Ascending aorta (tissue), 2 donors: Measurements from ENCODE around the gene AKR1C2. TPM values are rescaled to one million over a fixed set of nuclear protein-coding genes. Genes with fewer than 3 reads are reported as not detected.
"Not testable (repeated sequence)": the region's sequence is repeated elsewhere in the genome, so short reads cannot be mapped to it uniquely, and the experiment has no call there.

ENCODE experiments used
- DNase-seq, 2 donors: peaks; one replicate each; pipeline ENCODE4 v3.0.0-alpha.2; 2019; ENCODE audit warnings: low spot score in 2 of 2
- H3K27ac ChIP-seq, 2 donors: fragments of 200-600 bp; sonication (generic); one replicate each; pipeline ENCODE4 v1.5.1; 2016 to 2017; ENCODE audit warnings: mild to moderate bottlenecking in 1 of 2
- H3K27me3 ChIP-seq: fragments of 200-600 bp; sonication (generic); one replicate; pipeline ENCODE4 v1.5.1; 2017
- H3K36me3 ChIP-seq, 2 donors: fragments of 200-600 bp; sonication (generic); one replicate each; pipeline ENCODE4 v1.5.1; 2016
- H3K4me1 ChIP-seq, 2 donors: fragments of 200-600 bp; sonication (generic); one replicate each; pipeline ENCODE4 v1.5.1; 2016 to 2017; ENCODE audit warnings: mild to moderate bottlenecking in 1 of 2
- H3K4me3 ChIP-seq, 2 donors: fragments of 200-600 bp; sonication (generic); one replicate each; pipeline ENCODE4 v1.5.1; 2016 to 2017; ENCODE audit warnings: mild to moderate bottlenecking in 1 of 2
- H3K9me3 ChIP-seq, 2 donors: fragments of 200-600 bp; sonication (generic); one replicate each; pipeline ENCODE4 v1.5.1; 2016
- intact Hi-C: fragments of 100-400 bp; cut with DNase I; formaldehyde crosslinking; loops from one replicate; pipeline ENCODE4 v1.15.1; 2023
- total RNA-seq: library from RNA; depleted of rRNA; stranded (reverse); fragments of >200 nt; gene quantifications from one replicate; pipeline ENCODE4 v1.1.0, GENCODE V29; 2016
- TF ChIP-seq, protein P1 (sequence below), 3 experiments: fragments of 200-600 bp in 2 of 3; fragments of 450-650 bp in 1 of 3; sonication (generic) in 2 of 3; IDR thresholded peaks; one replicate each; pipeline ENCODE4 v1.5.1; 2016 to 2019; ENCODE audit warnings: antibody characterized with exemption in 3 of 3, mild to moderate bottlenecking in 1 of 3, moderate library complexity in 1 of 3

The AKR1C2 gene
- total RNA-seq, 1 donor from 2014 or later: 16.6 TPM

DNA sequence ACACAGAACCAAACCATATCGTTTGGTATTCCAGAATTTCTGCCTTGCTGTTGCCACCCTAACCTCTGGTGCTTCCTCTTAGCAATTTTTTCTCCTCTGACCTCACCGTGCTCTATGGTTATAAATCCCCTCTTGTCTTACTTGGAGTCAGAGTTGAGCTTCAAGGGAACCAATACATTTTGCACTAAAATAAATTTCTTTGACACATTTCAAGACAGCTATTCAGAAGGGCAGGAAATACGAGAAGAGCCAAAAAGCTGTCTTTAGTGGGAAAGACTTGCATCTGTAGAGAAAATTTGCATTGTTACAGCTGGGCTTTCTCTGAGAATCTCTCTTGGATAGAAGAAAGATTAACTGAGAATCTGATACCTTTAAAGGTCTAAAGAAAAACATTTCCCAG lies 14.5 kb upstream of the AKR1C2 start:
- no peak for DNase-seq
- TF ChIP-seq, protein P1, sequence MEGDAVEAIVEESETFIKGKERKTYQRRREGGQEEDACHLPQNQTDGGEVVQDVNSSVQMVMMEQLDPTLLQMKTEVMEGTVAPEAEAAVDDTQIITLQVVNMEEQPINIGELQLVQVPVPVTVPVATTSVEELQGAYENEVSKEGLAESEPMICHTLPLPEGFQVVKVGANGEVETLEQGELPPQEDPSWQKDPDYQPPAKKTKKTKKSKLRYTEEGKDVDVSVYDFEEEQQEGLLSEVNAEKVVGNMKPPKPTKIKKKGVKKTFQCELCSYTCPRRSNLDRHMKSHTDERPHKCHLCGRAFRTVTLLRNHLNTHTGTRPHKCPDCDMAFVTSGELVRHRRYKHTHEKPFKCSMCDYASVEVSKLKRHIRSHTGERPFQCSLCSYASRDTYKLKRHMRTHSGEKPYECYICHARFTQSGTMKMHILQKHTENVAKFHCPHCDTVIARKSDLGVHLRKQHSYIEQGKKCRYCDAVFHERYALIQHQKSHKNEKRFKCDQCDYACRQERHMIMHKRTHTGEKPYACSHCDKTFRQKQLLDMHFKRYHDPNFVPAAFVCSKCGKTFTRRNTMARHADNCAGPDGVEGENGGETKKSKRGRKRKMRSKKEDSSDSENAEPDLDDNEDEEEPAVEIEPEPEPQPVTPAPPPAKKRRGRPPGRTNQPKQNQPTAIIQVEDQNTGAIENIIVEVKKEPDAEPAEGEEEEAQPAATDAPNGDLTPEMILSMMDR (IDR thresholded peaks at IDR 0.05): no peak
- Histone ChIP-seq H3K36me3 (no peaks in the 10 kb centered on the region), H3K27me3 (no peaks in the 10 kb centered on the region), H3K4me1 (peaks cover 5 to 42% of the 10 kb centered on the region in 2 donors), H3K27ac (peak overlapping the region; percentile 75 to 87), H3K4me3 (no peak overlapping the region), H3K9me3 (no peaks in the 10 kb centered on the region)
- intact Hi-C loops: no loop called here

DNA sequence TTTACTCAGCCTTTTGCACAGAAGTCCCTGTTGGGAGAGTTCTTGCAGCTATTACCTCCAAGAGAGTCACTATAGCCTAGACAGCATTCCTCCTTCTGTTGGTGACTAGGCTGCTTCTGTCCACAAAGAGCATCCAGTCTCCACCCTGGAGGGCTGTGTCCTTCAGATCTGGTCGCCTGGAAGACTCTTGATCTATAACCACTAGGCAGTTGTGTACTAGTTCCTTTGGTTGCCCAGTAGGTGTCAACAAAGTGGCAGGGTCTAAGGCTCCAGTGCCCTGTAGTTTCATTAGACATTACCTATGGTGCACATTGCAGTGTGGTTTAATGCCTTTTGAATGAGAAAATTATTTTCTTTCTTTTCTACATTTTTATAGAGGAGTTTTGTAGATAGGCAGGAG lies 11.3 kb upstream of the AKR1C2 start:
- H3K4me1 ChIP-seq: peaks cover 5 to 33% of the 10 kb centered on the region in 2 donors
- no peak for DNase-seq
- no peaks in the 10 kb centered on the region for H3K9me3 ChIP-seq
- no peak overlapping the region for H3K4me3 ChIP-seq
- TF ChIP-seq, protein P1 (IDR thresholded peaks at IDR 0.05): no peak
- H3K27ac ChIP-seq: no peak overlapping the region
- intact Hi-C loops: no loop called here
- H3K27me3 ChIP-seq: no peaks in the 10 kb centered on the region
- H3K36me3 ChIP-seq: no peaks in the 10 kb centered on the region

DNA sequence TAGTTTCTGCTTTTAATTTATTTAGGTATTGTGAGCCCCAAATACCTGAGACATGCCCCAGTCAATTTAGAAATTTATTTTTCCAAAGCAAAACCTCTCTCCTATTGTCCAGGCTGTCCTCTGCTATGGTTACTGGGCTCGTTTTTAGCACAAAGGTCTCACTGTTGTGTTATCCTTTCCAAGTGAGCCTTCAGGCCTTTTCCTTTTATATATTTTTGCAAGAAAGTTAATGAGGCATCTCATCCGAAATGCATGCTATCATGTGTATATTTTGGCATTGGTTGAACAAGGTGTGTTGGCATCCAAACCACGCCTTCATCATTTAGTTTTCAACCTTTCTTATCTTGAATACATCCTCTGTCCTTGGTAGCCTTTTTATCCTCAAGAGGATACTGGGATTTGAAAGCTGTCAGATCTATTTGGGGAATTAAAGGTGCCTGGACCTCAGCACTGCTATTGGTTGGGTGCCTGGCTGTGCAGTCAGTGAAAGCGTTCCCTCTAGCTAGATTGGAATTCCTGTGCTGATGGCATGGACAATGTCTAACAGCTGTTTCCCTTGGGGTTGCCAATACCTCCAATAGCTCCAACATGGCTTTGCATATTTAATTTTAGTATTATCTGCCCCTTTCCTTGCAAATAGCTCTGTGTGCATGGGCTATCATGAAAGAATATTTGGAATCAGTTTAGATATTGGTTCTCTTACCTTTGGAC lies 10.7 kb upstream of the AKR1C2 start:
- H3K27me3 ChIP-seq, H3K9me3 ChIP-seq, H3K36me3 ChIP-seq, H3K4me3 ChIP-seq, DNase-seq, intact Hi-C loops, H3K27ac ChIP-seq: not testable (repeated sequence)
- peaks cover 3 to 27% of the 10 kb centered on the region in 2 donors for H3K4me1 ChIP-seq

DNA sequence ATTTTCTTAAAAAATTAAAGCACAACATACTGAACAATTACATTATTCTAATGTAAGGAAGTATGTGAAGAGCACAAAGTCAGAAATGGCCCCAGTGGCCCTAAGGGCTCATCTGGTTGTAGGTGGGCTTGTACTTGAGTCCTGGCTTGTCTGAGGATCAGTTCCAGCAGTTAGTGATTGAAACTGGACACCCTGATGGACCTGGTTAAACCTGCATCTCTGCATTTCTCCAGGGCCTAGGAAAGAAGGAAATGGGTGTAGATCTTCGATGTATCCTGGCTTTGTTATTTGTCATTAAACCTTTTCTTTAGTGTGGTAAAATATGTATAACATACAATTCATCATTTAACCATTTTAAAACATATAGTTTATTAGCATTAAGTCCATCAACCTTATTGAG lies 9.7 kb upstream of the AKR1C2 start:
- H3K9me3 ChIP-seq: no peaks in the 10 kb centered on the region
- no peak overlapping the region for H3K4me3 ChIP-seq
- H3K27ac ChIP-seq: no peak overlapping the region
- TF ChIP-seq, protein P1 (IDR thresholded peaks at IDR 0.05): no peak
- intact Hi-C loops: no loop called here
- H3K27me3 ChIP-seq: no peaks in the 10 kb centered on the region
- DNase-seq: no peak
- H3K36me3 ChIP-seq: no peaks in the 10 kb centered on the region
- H3K4me1 ChIP-seq: peaks cover 0 to 20% of the 10 kb centered on the region in 2 donors

DNA sequence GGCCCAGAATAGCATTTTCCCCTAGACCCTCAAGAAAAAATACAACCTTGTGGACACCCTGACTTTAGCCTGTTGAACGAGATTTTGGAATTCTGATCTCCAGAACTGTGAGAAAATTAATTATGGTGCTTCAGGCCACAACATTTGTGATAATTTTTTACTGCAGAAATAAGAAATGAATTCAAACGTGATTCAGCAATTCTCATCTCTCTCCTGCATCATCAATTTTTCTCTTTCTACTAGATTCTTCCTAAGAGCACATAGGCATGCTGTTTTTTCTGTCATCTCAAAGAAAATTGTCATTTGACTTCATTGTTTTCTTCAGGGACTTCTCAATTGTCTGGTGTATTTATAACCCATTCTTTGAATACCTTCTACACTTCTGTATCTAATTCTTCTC lies 8.9 kb upstream of the AKR1C2 start:
- TF ChIP-seq, protein P1 (IDR thresholded peaks at IDR 0.05): no peak
- Histone ChIP-seq H3K36me3 (no peaks in the 10 kb centered on the region), H3K9me3 (no peaks in the 10 kb centered on the region), H3K4me3 (no peak overlapping the region), H3K27ac (no peak overlapping the region), H3K4me1 (peaks cover 0 to 13% of the 10 kb centered on the region in 2 donors), H3K27me3 (no peaks in the 10 kb centered on the region)
- no peak for DNase-seq
- intact Hi-C loops: no loop called here

DNA sequence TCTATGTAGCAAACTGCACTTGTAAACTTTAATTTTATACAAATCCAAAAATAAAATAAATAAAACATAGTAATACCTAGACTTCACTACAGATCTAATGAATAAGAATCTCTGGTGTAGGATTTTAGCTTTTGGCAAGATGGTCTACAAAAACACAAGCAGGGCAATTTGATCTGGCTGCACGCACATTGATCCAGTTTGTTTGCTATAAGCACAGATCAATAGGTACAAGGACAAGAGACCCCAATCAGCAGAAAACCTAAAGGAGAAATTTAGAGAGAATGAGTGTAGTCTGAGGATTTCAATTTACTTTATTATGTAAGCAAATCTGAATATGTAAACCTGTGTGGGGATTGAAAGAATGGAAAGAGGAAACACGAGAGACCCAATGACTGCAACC lies 7.7 kb upstream of the AKR1C2 start:
- H3K27me3 ChIP-seq, intact Hi-C loops, H3K36me3 ChIP-seq, DNase-seq, H3K27ac ChIP-seq, H3K9me3 ChIP-seq, H3K4me3 ChIP-seq, H3K4me1 ChIP-seq: not testable (repeated sequence)

DNA sequence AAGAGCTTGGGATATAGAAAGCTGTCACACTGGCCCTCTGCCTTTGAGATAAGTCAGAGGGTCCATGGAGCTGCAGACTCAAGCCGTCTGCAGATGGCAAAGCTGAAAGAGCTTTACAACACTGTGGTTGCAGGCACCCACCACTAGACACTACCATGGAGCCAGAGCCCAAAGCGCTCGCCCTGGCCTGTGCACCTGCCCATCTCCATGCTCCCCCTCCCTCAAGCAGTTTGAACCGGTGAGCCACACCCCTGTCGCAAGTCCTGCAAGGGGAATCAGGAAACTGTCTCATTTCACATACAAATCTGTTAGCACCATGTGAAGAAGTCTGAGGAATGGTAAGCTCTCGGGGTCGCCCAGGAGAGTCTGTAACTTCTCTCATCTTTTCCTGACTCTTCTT lies 6.4 kb upstream of the AKR1C2 start:
- H3K9me3 ChIP-seq, H3K36me3 ChIP-seq, H3K4me1 ChIP-seq, H3K27me3 ChIP-seq, H3K4me3 ChIP-seq, H3K27ac ChIP-seq, DNase-seq, intact Hi-C loops: not testable (repeated sequence)

DNA sequence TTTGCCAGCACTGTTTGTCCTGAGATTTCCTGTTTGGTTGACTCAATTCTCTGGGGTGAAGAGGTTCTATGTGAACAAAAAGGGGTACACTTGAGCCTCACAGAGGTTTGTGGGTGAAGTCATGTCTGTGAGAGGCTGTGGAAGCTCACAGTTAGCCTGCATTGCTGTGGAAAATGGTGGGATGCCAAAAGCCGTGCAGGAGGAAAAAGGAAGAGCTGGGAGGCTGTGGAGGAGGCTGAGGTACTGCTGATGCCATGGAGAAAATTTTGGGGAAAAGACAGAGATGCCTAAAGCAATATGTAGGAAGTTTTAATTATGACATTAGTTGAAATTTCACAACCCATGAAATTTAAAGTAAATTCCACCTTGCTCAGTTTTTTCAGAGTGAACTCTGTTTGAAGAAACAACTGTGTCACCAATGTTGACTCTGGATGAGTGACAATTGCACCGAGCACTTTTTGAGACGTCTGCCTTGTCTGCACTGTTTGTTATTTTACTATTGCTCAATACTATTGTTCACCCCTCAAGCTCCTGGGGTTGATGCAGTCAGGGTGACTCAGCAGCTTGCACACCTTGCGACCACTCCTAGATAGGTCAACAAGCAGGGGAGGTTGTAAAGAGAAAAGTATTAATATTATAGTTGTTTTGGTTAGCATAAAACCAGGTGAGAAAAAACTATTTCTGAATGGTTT lies 5.3 kb upstream of the AKR1C2 start:
- intact Hi-C loops, DNase-seq, H3K4me1 ChIP-seq, H3K27ac ChIP-seq, H3K4me3 ChIP-seq, H3K27me3 ChIP-seq, H3K9me3 ChIP-seq, H3K36me3 ChIP-seq: not testable (repeated sequence)

DNA sequence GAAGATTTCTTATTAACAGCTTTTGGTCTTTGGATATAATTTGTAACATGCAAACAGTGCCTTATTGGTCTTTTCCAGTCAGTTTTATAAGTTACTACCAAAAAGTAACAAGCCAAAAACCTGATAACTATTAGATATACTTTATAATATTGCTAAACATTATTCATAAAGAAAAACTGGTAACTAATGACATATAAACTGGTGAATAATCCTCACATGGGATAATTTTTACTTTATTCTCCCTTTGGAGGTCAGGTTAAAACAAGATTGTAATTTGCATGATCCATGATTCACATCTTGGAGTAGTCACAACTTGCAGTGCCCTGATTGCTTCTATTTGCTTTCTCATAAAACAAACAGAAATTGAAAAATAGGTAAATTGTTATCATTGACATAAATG lies 844 bp upstream of the AKR1C2 start:
- H3K27ac ChIP-seq, H3K36me3 ChIP-seq, DNase-seq, H3K9me3 ChIP-seq, H3K27me3 ChIP-seq, H3K4me3 ChIP-seq, intact Hi-C loops, H3K4me1 ChIP-seq: not testable (repeated sequence)

DNA sequence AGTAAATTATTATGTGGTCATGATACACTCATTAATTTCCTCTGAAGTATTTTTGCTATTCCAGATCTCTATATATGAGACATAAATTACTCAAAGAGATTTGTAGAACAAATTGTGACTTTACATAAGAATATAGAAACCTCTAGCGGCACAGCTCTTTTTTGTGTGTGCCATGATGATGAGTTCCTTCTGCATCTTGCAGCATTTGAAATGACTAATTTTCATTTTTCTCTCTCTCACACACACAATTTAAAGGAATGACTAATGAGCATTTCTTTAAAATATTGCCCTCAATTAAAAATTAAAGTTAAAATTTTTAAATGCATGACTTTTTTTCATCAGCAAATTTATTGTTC lies 351 bp upstream of the AKR1C2 start:
- H3K4me3 ChIP-seq, DNase-seq, H3K9me3 ChIP-seq, H3K27ac ChIP-seq, H3K4me1 ChIP-seq, H3K27me3 ChIP-seq, intact Hi-C loops, H3K36me3 ChIP-seq: not testable (repeated sequence)
